CD4-positive, alpha-beta memory T cell (primary cell): ENCODE results near the gene TFAP2D. TPM values are rescaled to one million over a fixed set of nuclear protein-coding genes. Genes with fewer than 3 reads are reported as not detected.

Experiments used
- CTCF ChIA-PET: fragments of 350-600 bp; sonication (Branson Sonifier 250); formaldehyde crosslinking; loops from one replicate; lab custom pipeline; 2021; ENCODE audit warnings: inconsistent platforms; ENCODE audit not compliant: partially characterized antibody; lab: Charles Lee
- POLR2A ChIA-PET: fragments of 350-600 bp; sonication (Branson Sonifier 250); formaldehyde crosslinking; loops from one replicate; lab custom pipeline; 2021; ENCODE audit not compliant: partially characterized antibody; lab: Charles Lee
- DNase-seq, 5 donors: peaks; one replicate each; pipeline versions ENCODE4 v3.0.0 to v3.0.0-alpha.2; 2020 to 2022; ENCODE audit warnings: mixed read lengths in 1 of 5
- H3K27ac ChIP-seq: one replicate; pipeline ENCODE4 v1.7.0; 2013; ENCODE audit warnings: low read depth, low read length
- H3K27me3 ChIP-seq: 2 replicates; pipeline ENCODE4 v1.7.0; 2013; ENCODE audit warnings: mild to moderate bottlenecking, low read length, moderate library complexity; ENCODE audit not compliant: insufficient read depth
- H3K36me3 ChIP-seq: 2 replicates; pipeline ENCODE4 v1.7.0; 2013; ENCODE audit warnings: mild to moderate bottlenecking, low read length, moderate library complexity; ENCODE audit not compliant: insufficient read depth
- H3K4me1 ChIP-seq: 2 replicates; pipeline ENCODE4 v1.7.0; 2013; ENCODE audit warnings: mild to moderate bottlenecking, low read length, moderate library complexity; ENCODE audit not compliant: insufficient read depth
- H3K4me3 ChIP-seq, 2 donors: one replicate each; pipeline ENCODE4 v1.7.0; 2013; ENCODE audit warnings: low read length in 2 of 2, mild to moderate bottlenecking in 1 of 2
- H3K9me3 ChIP-seq, 2 donors: one replicate each; pipeline ENCODE4 v1.7.0; 2013; ENCODE audit warnings: low read length in 2 of 2, control low read depth in 1 of 2; ENCODE audit not compliant: control insufficient read depth in 1 of 2
- H3K27ac Mint-ChIP-seq, 7 donors: one replicate each; pipeline ENCODE4 v1.8.0; 2020 to 2021; ENCODE audit warnings: mixed read lengths in 7 of 7, mild to moderate bottlenecking in 6 of 7, inconsistent platforms in 3 of 7, moderate library complexity in 3 of 7
- H3K27me3 Mint-ChIP-seq, 2 donors: one replicate each; pipeline ENCODE4 v1.8.0; 2020 to 2021; ENCODE audit warnings: mixed read lengths in 2 of 2
- H3K36me3 Mint-ChIP-seq, 2 donors: one replicate each; pipeline ENCODE4 v1.8.0; 2020 to 2021; ENCODE audit warnings: mixed read lengths in 2 of 2, inconsistent platforms in 1 of 2, mild to moderate bottlenecking in 1 of 2
- H3K4me1 Mint-ChIP-seq, 4 donors: one replicate each; pipeline ENCODE4 v1.8.0; 2020 to 2021; ENCODE audit warnings: mixed read lengths in 4 of 4, mild to moderate bottlenecking in 1 of 4
- H3K4me3 Mint-ChIP-seq, 8 donors: one replicate each; pipeline ENCODE4 v1.8.0; 2020 to 2021; ENCODE audit warnings: mixed read lengths in 8 of 8, mild to moderate bottlenecking in 7 of 8, moderate library complexity in 6 of 8, inconsistent platforms in 3 of 8
- H3K9me3 Mint-ChIP-seq, 8 donors: one replicate each; pipeline ENCODE4 v1.8.0; 2020 to 2021; ENCODE audit warnings: mixed read lengths in 8 of 8, mild to moderate bottlenecking in 5 of 8, inconsistent platforms in 3 of 8, moderate library complexity in 1 of 8
- intact Hi-C: fragments of 100-400 bp; cut with micrococcal nuclease; formaldehyde crosslinking; loops from one replicate; pipeline ENCODE4 v1.15.1; 2023
- polyA plus RNA-seq, 2 donors: library from polyadenylated mRNA; unstranded; fragments of 300-500 nt; fragmentation: Illumina TruSeq; gene quantifications; one replicate each; pipeline ENCODE4 v1.2.3, GENCODE V29; 2021
- total RNA-seq, 2 experiments: library from RNA; stranded (reverse); gene quantifications; one replicate each; pipeline ENCODE4 v1.2.3, GENCODE V29; 2021

TFAP2D gene
- total and polyA plus RNA-seq, 4 experiments from 2014 or later: not detected

- no peaks in the 10 kb centered on the region for H3K9me3 ChIP-seq
- ChIA-PET CTCF (interaction anchor here (0.7 kb wide), 1 partner anchor 393 kb away, joined by 3 read pairs; no protein-coding TSS in a partner anchor), POLR2A (no interaction called here)
- H3K9me3 Mint-ChIP-seq: peaks cover 0 to 18% (median 3%) of the 10 kb centered on the region in 8 donors
- H3K4me3 ChIP-seq: no peak within 1 kb of the TSS
- H3K27me3 Mint-ChIP-seq: peaks cover 43 to 67% of the 10 kb centered on the region in 2 donors
- no peak within 1 kb of the TSS for H3K27ac ChIP-seq
- peaks cover 11 to 29% (median 18%) of the 10 kb centered on the region in 4 donors for H3K4me1 Mint-ChIP-seq
- H3K36me3 ChIP-seq: no peaks in the 10 kb centered on the region
- H3K4me1 ChIP-seq: peaks cover 7% of the 10 kb centered on the region
- no peak for DNase-seq
- H3K27me3 ChIP-seq: no peaks in the 10 kb centered on the region
- peak within 1 kb of the TSS in 3 of 8 donors; percentile 36 to 61 (median 55) for H3K4me3 Mint-ChIP-seq
- H3K27ac Mint-ChIP-seq: no peak within 1 kb of the TSS
- intact Hi-C loops: no loop called here
- H3K36me3 Mint-ChIP-seq: peaks cover 0 to 4% of the 10 kb centered on the region in 2 donors
These were observed 105.3 kb downstream of the TFAP2D start, which contains the start of gene TFAP2B for GRCh38 chr6:50818673-50819072. TFAP2B (plus strand) TSS chr6:50818871; CDS start chr6:50818892, 21 bp downstream.

- H3K27ac Mint-ChIP-seq: no peak overlapping the region
- peaks cover 7% of the 10 kb centered on the region for H3K4me1 ChIP-seq
- H3K36me3 Mint-ChIP-seq: peaks cover 0 to 4% of the 10 kb centered on the region in 2 donors
- intact Hi-C loops: no loop called here
- H3K9me3 ChIP-seq: no peaks in the 10 kb centered on the region
- H3K27me3 ChIP-seq: peaks cover 1% of the 10 kb centered on the region
- H3K27me3 Mint-ChIP-seq: peaks cover 49 to 70% of the 10 kb centered on the region in 2 donors
- peak overlapping the region in 2 of 8 donors; percentile 36 to 61 for H3K4me3 Mint-ChIP-seq
- H3K4me3 ChIP-seq: no peak overlapping the region
- peaks cover 0 to 25% (median 5%) of the 10 kb centered on the region in 8 donors for H3K9me3 Mint-ChIP-seq
- DNase-seq: no peak
- ChIA-PET CTCF (no interaction called here), POLR2A (no interaction called here)
- no peak overlapping the region for H3K27ac ChIP-seq
- H3K4me1 Mint-ChIP-seq: peaks cover 11 to 29% (median 18%) of the 10 kb centered on the region in 4 donors
- no peaks in the 10 kb centered on the region for H3K36me3 ChIP-seq
These were observed 106.2 kb downstream of the TFAP2D start for GRCh38 chr6:50819466-50819903.

GRCh38 chr6:50819904-50820868, 106.9 kb downstream of the TFAP2D start:
- DNase-seq: no peak
- Mint-ChIP-seq H3K4me3 (peak overlapping the region in 5 of 8 donors; percentile 15 to 75 (median 40)), H3K4me1 (peaks cover 11 to 26% (median 18%) of the 10 kb centered on the region in 4 donors), H3K27ac (no peak overlapping the region), H3K36me3 (peaks cover 0 to 6% of the 10 kb centered on the region in 2 donors), H3K9me3 (peaks cover 0 to 32% (median 10%) of the 10 kb centered on the region in 8 donors), H3K27me3 (peaks cover 52 to 75% of the 10 kb centered on the region in 2 donors)
- H3K36me3 ChIP-seq: no peaks in the 10 kb centered on the region
- CTCF ChIA-PET: no interaction called here
- no peak overlapping the region for H3K27ac ChIP-seq
- peaks cover 7% of the 10 kb centered on the region for H3K4me1 ChIP-seq
- H3K9me3 ChIP-seq: no peaks in the 10 kb centered on the region
- peaks cover 8% of the 10 kb centered on the region for H3K27me3 ChIP-seq
- no peak overlapping the region for H3K4me3 ChIP-seq
- POLR2A ChIA-PET: no interaction called here
- intact Hi-C loops: no loop called here

GRCh38 chr6:50820869-50821264, 107.5 kb downstream of the TFAP2D start:
- Histone ChIP-seq H3K9me3 (no peaks in the 10 kb centered on the region), H3K27ac (no peak overlapping the region), H3K4me1 (peaks cover 7% of the 10 kb centered on the region), H3K36me3 (no peaks in the 10 kb centered on the region), H3K27me3 (peaks cover 9% of the 10 kb centered on the region), H3K4me3 (no peak overlapping the region)
- CTCF ChIA-PET: no interaction called here
- peaks cover 0 to 38% (median 13%) of the 10 kb centered on the region in 8 donors for H3K9me3 Mint-ChIP-seq
- H3K4me3 Mint-ChIP-seq: peak overlapping the region in 1 of 8 donors; percentile 38
- H3K4me1 Mint-ChIP-seq: peaks cover 6 to 20% (median 15%) of the 10 kb centered on the region in 4 donors
- peaks cover 59 to 76% of the 10 kb centered on the region in 2 donors for H3K27me3 Mint-ChIP-seq
- POLR2A ChIA-PET: no interaction called here
- H3K36me3 Mint-ChIP-seq: peaks cover 0 to 10% of the 10 kb centered on the region in 2 donors
- intact Hi-C loops: no loop called here
- no peak overlapping the region for H3K27ac Mint-ChIP-seq
- DNase-seq: no peak

- POLR2A ChIA-PET: no interaction called here
- peaks cover 7% of the 10 kb centered on the region for H3K4me1 ChIP-seq
- no peaks in the 10 kb centered on the region for H3K9me3 ChIP-seq
- Mint-ChIP-seq H3K4me1 (peaks cover 4 to 18% (median 13%) of the 10 kb centered on the region in 4 donors), H3K4me3 (peak overlapping the region in 2 of 8 donors; percentile 8 to 17), H3K36me3 (peaks cover 0 to 10% of the 10 kb centered on the region in 2 donors), H3K27ac (no peak overlapping the region), H3K27me3 (peaks cover 62 to 78% of the 10 kb centered on the region in 2 donors), H3K9me3 (peaks cover 0 to 41% (median 13%) of the 10 kb centered on the region in 8 donors)
- no peak for DNase-seq
- H3K36me3 ChIP-seq: no peaks in the 10 kb centered on the region
- intact Hi-C loops: no loop called here
- H3K4me3 ChIP-seq: no peak overlapping the region
- H3K27me3 ChIP-seq: peaks cover 15% of the 10 kb centered on the region
- CTCF ChIA-PET: no interaction called here
- H3K27ac ChIP-seq: no peak overlapping the region
These were observed 108.2 kb downstream of the TFAP2D start for GRCh38 chr6:50821441-50822077.

GRCh38 chr6:50822078-50822476, 108.8 kb downstream of the TFAP2D start:
- Histone ChIP-seq H3K27me3 (peaks cover 15% of the 10 kb centered on the region), H3K27ac (no peak overlapping the region), H3K4me1 (peaks cover 7% of the 10 kb centered on the region), H3K36me3 (no peaks in the 10 kb centered on the region), H3K4me3 (no peak overlapping the region), H3K9me3 (no peaks in the 10 kb centered on the region)
- H3K27ac Mint-ChIP-seq: peak overlapping the region in 1 of 7 donors; percentile 64
- H3K36me3 Mint-ChIP-seq: peaks cover 0 to 10% of the 10 kb centered on the region in 2 donors
- H3K4me1 Mint-ChIP-seq: peaks cover 4 to 14% (median 11%) of the 10 kb centered on the region in 4 donors
- H3K9me3 Mint-ChIP-seq: peaks cover 0 to 41% (median 14%) of the 10 kb centered on the region in 8 donors
- DNase-seq: no peak
- intact Hi-C loops: no loop called here
- H3K27me3 Mint-ChIP-seq: peaks cover 63 to 80% of the 10 kb centered on the region in 2 donors
- peak overlapping the region in 1 of 8 donors; percentile 8 for H3K4me3 Mint-ChIP-seq
- ChIA-PET CTCF (no interaction called here), POLR2A (no interaction called here)
